Fibroblast of upper back skin (primary cell): ENCODE data around the gene TMF1.

ENCODE experiments used
- DNase-seq: peaks from one replicate; pipeline ENCODE4 v3.0.0-alpha.2; 2013

The TMF1 gene

DNA sequence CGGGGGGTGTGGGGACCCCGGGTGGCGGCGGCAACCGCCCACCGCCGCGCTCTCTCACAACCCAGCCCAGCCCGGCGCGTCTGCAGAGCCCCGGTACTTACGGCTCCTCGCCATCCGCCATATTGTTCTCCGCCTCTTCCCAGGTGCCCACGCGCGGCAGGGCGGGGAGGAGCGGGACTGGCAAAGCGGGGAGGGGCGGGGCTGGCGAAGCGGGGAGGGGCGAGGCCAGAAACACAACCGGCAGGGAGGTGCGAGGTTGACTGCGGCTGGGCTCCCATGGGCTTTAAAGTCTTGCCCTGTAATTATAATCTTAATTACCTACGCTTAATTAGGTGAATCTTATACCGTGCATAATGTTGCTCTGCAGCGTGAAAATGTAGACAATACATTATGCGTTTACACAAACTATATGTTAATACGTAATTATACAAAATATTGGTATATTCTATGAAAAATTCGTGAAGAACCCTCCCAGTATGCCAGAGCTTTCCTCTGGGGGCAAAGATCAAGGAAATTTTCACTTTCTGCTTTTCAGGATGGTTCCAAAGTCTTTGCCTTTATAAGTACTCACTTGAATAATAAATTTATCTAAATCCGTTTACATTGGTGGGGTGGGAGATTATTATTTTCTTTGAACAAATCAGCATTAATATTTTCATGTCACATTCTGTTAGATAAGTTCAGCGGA lies 28.2 kb upstream of the TMF1 start, which contains the start of gene UBA3:
TSS of gene UBA3 (minus strand) at position 133 of the 688 bp plus-strand sequence. CDS start at position 121, 12 bp downstream.
- DNase-seq: peak; percentile 84

DNA sequence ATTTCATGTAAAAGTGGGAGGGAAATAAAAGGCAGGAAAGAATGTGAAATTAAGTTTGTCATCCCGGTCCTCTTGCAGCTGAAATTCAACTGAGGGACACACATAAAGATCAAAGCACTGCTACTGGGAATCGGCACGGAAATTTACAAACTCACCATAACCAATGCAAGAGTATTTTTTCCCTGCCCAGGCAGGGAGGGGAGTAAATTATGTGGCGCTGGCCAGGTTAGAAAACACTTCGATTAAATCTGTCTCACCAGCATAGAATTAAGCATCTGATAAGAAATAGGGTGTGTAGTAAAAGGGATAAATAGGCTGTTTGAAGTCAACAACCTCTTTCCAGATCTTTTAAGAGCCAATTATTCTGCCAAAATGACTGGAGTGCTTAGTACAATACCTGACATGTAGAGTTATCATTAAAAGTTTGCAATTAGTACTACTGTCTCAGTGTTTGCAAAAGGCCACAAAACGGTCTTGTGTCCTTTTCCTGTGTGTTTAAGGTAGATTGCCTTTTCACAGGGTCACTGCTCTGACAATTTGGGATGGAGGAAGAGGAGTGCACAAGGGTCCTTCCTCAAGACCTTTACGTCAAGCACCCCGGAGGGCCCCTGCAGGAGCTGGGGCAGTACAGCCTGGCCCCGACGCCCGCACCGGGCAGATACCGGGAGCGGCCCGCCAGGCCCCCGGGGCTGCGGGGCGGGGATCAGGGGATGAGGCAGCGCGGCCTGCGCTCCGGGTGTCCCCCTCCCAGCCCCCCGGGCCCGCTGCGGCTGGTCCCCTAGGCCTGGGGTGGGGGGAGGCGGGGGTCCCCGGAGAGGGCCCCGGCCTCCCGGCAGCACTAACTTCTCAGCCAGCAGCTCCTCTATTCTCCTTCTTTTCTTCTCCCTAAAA lies 27.4 kb upstream of the TMF1 start:
- no peak for DNase-seq

DNA sequence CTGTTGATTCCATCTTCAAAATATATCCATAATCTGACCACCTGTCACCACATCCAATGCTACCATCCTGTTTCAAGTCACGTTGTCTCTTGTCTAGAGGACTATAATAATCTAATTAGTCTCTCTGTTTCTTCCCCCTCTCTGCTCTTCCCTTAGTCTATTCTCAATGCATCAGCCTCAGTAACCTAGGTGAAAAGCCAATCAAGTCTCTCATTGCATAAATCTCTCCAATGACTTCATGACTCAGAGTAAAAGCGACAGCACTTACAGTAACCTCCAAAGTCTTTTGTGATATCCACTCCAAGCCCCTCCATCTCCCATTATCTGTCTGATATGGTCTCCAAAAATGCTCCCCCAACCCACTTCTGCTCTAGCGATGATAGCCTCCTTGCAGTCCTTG lies 20.8 kb upstream of the TMF1 start:
- DNase-seq: no peak

- no peak for DNase-seq
Observed at GRCh38 chr3:69066121-69066520, 14.0 kb upstream of the TMF1 start.

DNA sequence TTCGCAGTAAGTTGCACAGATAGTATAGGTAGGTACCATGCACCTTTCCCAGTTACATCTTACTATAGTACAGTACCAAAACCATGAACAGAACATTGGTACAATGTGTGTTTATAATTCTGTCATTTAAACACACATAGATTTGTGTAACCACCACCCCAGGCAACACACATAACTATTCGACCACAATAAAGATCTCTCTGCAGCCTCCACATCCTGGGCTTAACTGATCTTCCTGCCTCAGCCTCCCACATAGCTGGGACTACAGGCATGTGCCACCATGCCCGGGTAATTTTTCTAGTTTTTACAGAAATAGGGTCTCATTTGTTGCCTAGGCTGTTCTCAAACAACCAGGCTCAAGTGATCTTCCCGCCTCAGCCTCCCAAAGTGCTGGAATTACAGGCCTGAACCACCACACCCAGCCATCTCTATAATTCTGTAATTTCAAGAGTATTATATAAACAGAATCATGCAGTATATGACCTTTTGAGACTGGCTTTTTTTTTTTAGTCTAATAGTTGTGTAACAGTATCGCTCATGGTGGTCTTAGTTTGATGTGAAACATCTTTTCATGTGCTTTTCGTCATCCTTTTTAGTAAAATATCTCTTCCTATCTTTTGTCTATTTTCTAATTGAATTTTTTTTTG lies 13.3 kb upstream of the TMF1 start:
- DNase-seq: no peak

GRCh38 chr3:69063636-69064035 lies 11.5 kb upstream of the TMF1 start:
- DNase-seq: no peak

DNA sequence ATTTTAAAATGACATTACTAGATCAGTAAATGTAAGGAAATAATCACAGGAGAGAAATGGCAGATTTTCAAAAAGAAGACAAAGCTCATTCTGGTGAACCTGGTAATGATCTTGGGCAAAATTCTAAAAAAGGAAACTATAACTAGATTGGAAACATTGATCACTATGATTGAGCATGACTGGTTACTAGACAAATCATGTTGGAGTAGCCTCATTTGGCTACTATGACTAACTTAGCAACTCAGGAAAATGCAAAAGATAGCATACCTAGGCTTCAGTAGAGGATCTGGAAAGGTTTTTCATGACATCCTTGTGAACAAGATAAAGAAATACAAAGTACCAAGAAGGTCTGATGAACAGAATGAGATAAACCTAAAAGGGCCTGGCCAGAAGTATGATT lies 7.6 kb upstream of the TMF1 start:
- DNase-seq: no peak

GRCh38 chr3:69058947-69059224 lies 6.8 kb upstream of the TMF1 start:
- DNase-seq: no peak

DNA sequence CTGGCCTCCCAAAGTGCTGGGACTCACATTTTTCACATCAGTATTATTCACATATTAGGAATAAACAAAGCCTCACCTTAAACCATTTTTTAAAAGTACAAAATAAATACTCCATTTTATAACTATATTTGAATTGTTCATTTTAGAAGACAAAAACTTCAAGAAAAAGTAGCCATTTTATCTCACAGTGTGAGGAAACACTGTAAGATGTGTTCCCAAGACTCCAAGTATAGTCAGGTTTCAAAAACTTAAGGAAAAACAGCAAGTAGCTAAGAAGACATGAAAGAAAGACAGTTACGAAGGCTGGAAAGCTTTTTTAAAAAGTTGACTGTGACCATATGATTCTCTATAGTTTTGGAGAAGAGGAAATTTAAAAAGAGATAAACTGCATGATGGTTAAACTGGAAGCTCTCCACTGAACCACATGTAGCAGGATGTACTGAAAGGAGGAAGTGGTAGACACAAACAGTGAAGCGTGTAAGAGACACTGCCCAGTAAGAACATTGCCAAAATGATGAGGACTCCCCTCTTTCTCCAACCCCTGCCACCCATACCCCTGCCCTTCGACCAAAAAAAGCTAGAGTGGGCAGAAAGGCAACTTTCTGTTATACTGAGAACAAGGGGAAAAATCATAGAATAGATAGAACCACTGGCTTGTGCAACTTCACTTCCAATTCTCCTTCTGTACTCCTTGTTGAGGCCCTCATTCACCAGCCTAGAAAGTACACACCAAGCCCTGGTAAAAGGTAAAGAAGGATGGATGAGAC lies 6.2 kb upstream of the TMF1 start:
- DNase-seq: no peak

DNA sequence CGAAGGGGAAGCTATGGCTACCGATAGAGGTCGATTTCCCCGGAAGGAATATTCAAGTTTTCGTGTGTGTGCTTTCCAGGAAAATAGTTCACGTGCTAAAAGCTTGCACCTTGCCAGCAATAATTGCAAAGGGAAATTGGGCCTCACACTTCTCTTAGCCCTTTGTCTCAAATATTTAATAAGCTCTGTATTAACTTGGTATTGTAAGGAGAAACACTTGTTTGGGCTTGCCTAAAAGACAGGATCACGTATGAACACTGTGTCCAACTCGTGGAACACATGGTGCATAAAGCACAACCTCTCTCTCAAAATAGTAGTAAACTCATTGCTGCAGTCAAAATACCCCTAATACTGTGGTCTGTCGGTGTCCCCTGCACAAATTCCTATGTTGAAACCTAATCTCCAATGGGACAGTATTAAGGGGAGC lies 352 bp upstream of the TMF1 start:
- no peak for DNase-seq

GRCh38 chr3:69048990-69049389 lies 3.1 kb downstream of the TMF1 start:
- DNase-seq: no peak

GRCh38 chr3:69044608-69045007 lies 7.5 kb downstream of the TMF1 start:
- DNase-seq: no peak

DNA sequence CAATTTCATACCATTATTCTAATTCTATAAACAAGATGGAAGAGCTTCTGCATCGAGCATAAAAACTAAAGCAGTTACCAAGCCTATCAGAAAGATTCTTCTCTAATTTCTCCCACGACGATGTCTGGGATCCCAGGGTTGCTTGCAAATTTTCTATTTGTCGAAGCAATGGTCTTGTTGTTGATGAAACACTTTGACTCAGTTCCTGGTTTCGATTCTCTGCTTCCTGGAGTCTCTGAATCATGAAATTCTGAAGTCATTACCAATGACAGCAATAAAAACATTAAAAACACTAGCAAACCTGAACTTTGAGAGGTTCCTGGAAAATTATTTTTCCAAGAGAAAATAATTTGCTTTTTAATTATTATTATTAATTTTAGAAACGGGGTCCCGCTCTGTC lies 18.7 kb downstream of the TMF1 start:
- peak; percentile 80 for DNase-seq

- DNase-seq: no peak
Observed at GRCh38 chr3:69032737-69033136, 19.4 kb downstream of the TMF1 start.

DNA sequence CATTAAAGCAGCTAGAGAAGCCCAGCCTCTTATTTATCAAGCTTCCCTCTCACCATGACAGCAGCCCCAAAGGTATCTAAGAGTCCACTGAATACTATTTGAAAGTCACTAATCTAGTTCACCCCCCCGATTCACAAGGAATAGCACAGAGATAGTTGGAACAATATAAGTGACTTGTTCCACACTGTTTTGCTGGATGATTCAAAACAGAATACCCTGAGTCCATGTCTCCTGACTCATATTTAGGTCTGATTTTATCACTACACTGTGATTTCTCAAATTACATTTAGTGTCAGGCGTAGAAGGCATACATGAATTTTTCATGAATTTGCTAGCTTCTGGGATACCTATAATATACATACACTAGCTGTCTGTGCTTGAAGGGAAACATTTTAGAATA lies 20.0 kb downstream of the TMF1 start:
- peak; percentile 60 for DNase-seq

GRCh38 chr3:69031635-69032034 lies 20.5 kb downstream of the TMF1 start:
- peak; percentile 53 for DNase-seq

DNA sequence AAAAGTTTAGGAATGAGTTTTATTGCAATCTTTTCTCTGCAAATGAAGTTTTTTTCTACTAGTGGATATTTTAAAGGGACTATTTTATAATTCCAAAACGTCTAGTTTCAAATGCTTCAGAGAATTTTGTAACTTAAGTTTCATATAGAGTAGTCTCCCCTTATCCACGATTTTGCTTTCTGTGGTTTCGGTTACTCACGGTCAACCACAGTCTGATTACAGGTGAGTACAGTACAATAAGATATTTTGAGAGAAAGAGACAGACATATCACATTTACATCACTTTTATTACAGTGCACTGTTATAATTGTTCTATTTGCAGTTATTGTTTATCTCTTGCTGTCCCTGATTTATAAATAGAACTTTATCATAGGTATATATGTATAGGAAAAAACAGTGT lies 31.3 kb downstream of the TMF1 start:
- no peak for DNase-seq

- no peak for DNase-seq
Observed at GRCh38 chr3:69020424-69020823, 31.7 kb downstream of the TMF1 start.

- no peak for DNase-seq
Observed at GRCh38 chr3:69016901-69017300, 35.2 kb downstream of the TMF1 start.

DNA sequence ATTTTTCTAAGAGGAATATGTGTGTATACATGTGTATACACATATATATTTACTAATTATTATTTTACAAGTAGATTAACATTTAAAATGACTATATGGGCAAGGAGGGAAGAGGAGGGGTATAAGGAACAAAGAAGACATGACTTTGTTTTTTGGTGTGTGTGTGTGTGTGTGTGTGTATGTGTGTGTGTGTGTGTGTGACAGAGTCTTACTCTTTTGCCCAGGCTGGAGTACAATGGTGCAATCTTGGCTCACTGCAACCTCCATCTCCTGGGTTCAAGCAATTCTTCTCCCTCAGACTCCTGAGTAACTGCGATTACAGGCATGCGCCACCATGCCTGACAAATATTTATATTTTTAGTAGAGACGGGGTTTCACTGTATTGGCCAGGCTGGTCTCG lies 36.0 kb downstream of the TMF1 start:
- DNase-seq: no peak

GRCh38 chr3:69014022-69014580 lies 38.0 kb downstream of the TMF1 start:
- DNase-seq: no peak

DNA sequence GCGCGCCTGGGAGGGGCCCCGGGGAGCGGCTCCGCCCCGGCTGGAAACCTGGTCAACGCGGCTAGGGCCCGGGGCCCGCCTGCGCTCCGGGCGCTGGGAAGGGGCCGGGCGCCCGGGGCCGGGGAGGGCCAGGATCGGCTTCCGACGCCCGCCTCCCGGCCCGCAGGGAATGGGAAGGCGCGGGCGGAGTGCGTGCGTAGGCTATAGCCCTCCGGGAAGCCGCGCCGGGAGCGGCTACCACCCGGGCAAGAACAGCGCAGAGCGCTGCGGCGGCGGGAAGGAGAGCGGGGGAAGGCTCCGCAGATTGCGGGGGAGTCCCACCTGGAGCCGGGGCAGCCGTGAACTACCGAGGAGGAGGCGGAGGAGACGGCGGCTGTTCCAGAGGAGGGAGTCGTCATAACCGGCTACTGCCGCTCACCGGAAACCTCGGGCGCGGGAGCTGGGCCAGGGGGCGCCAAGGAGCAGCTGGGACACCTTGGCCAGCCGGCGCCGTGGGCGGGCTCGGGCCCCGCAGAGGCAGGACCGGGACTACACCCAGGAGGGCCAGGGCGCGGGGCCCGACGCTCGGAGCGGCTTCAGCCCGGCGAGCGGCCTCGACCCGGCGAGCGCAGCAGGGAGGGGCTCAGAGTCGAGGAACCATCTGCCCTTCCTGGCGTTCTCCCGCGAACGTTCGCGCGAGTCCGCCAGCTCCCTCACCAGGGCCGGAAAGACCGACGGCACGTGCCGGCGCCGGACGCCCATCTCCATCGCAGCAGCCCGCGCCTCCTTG lies 38.7 kb downstream of the TMF1 start, which contains the start of gene EOGT:
TSS of gene EOGT (minus strand) at position 432 of the 769 bp plus-strand sequence. CDS start 3,838 bp downstream, outside the sequence.
- DNase-seq: peak; percentile 84
